Activated CD8-positive, alpha-beta memory T cell treated with anti-CD3 and anti-CD28 coated beads for 1 hour (primary cell): Measurements from ENCODE around the gene FPR3.
"Not testable (repeated sequence)": the region's sequence is repeated elsewhere in the genome, so short reads cannot be mapped to it uniquely, and the experiment has no call there.

Experiments used
- DNase-seq, 2 donors: peaks; one replicate each; pipeline ENCODE4 v3.0.0-alpha.2; 2020; ENCODE audit warnings: low read depth in 1 of 2; ENCODE audit errors: extremely low read depth in 1 of 2

Gene FPR3

DNA sequence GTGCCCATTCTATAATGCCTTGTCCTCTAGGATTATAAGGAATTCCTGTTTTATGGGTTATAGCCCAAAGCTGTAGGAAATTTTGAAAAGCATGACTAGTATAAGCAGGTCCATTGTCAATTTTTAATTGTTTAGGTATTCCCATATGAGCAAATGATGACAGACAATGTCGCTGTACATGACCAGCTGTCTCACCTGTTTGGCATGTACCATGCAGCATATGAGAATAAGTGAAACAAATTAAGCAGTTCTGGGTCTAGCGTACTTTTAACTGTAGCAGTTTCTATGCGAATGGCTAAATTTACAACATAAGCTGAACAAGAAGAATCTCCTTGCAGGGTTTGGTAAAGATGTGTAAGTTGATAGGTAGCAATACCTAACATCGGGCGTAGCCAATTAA, 11.6 kb downstream of the FPR3 start:
- not testable (repeated sequence) for DNase-seq

DNA sequence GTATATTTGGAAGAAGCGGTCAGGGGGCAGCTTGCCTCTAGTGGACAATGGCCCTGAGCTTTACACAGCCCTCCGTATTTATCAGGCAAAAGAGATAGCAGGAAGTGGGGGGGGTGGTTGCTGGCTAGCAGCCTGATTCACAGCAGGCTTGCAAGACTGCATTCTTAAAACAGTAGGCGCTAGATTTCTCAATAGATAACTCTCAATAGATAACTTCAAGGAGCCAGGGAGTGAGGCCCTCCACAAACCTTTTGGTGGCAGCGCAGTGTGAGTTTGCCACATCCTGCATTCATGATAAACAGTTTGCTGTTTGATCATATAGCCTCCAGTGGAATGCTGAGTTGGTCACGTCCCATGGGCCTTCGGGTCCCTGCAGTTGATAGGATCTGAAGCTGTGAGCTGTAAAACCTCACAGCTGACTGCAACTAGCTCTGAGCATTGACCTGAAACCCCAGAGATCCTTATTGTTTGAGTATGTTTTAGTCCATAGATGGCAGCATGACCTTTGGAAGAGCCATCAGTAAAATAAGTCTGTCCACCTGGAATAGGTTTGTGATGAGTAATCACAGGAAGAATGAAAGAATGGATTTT, 12.2 kb downstream of the FPR3 start:
- no peak for DNase-seq

DNA sequence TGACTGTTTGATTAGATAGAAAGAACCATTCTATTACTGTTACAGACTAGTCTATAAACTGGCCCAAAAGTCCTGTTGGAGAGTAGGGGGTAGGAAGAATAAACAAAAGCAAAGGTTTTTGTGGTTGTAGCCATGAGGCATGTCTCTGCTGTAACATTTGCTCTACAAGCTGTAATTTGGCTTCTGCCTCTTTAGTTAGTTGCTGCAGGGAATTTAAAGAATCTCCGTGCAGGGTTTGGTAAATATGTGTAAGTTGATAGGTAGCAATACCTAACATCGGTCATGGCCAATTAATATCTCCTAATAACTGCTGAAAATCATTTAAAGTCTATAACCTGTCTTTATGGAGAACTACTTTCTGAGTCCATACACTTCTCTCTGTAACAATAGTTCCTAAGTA, 13.0 kb downstream of the FPR3 start:
- DNase-seq, result no peak

GRCh38 chr19:51808333-51808986, 13.5 kb downstream of the FPR3 start:
- DNase-seq, result no peak

DNA sequence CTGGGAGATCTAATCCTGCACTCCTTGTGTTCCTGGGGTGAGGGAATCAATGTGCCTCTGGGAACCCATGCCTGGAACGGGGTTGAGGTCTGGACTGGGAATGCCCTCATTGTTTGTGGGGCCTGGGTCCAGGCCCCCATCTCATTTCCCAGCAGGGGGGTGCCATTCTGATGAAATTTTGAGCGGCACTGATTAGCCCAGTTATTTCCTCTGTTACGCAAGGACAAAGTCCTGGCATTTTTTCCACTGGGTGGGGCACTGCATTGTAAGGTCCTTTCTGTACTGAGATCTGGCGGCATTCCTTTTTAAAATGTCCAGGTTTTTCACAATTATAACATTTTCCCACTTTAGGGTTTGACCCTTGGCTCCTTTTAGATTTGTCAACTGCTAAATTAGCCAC, 14.8 kb downstream of the FPR3 start:
- DNase-seq, result no peak

GRCh38 chr19:51810223-51810622, 15.3 kb downstream of the FPR3 start:
- DNase-seq, result no peak

DNA sequence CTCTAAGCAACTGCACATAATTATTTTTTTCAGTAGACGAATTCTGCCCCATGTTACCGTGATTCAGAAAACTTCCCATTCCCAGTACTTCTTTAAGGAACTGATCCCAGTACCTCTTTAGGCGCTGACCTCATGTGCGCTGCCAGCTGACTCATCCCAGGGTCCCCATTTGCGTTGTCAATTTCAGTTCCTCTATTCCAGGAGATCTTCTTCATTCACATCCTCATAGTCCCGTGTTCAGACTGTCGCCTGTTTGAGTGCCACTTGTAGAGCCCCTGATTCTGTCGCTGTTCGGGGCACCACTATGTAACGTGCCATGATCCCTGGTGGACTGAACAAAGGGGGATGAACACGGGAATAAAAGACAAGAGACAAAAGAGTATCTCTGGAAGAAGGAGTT, 16.4 kb downstream of the FPR3 start:
- DNase-seq, result no peak

DNA sequence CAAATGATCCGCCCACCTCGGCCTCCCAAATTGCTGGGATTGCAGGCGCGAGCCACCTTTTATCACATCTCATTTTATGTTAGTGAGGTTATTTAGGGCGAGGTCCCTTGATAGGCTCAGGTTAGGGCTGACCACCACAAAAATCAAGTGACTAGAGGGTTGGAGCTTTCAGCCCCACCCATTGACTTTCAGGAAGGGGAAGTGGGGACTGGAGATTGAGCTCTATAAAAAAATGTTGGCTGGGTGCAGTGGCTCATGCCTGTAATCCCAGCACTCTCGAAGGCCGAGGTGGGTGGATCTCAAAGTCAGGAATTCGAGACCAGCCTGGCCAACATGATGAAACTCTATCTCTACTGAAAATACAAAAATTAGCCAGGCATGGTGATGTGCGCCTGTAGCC, 20.1 kb downstream of the FPR3 start:
- DNase-seq, result no peak

- DNase-seq, result no peak
Measured at GRCh38 chr19:51816711-51817110, 21.8 kb downstream of the FPR3 start.

- DNase-seq, result no peak
Measured at GRCh38 chr19:51820011-51820410, 25.1 kb downstream of the FPR3 start.

DNA sequence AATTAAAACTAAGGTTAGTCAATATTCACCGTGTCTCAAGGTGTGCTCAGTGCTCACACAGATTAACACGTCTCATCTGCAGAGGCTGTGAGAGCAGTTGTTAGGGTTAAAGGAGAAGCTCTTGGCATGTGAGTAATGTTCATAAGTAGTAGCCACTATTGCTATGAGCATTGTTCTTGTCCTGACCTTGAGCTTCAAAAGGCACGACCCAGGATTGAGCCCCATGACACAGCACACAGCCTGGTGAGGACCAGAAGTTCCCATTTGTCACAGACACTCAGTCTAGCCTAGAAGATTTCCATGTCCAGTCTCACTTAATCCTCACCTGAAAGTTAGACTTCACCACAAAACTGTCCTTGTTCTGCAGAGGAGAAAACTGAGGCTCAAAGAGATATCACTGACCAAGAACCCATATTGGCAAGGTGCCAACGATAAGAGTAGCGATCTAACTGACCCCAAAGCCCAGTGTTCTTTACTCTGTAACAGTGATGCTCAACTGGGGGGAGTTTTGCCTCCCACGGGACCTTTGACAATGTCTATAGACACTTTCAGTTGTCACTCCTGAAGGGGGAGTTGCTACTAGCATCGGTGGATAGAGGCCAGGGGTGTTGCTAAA, 26.0 kb downstream of the FPR3 start:
- no peak for DNase-seq

DNA sequence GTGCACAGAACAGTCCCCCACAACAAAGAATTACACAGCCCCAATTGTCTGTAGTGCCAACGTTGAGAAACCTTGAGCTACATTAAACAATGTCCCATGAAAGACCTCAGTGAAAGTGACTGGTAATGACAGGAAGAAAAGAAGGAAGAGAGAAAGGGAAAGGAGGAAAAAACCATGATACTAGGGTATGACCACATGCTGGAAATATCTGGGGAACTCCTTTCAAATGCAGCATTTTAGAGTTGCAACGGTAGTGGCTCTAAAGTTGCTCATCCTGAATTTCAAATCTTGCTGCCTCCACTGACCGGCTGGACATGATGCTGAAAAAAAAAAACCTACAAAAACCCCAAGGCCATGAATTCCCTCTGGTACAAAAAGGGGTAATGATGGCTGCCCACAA, 26.5 kb downstream of the FPR3 start:
- DNase-seq, result no peak

- DNase-seq, result no peak
Measured at GRCh38 chr19:51821921-51822320, 27.0 kb downstream of the FPR3 start.

- DNase-seq, result no peak
Measured at GRCh38 chr19:51822325-51822724, 27.4 kb downstream of the FPR3 start.

DNA sequence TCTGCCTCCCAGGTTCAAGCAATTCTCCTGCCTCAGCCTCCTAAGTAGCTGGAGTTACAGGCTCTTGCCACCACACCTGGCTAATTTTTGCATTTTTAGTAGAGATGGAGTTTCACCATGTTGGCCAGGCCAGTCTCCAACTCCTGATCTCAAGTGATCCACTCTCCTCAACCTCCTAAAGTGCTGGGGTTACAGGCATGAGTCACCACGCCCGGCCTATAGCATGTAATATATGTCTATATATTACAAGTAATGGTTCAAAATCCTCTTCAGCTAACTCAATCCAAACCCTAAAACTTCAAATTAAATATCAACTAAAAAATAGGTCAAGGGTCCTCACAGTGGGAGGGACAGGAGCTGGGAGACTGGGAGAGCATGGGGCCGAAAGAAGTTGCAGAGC, 28.0 kb downstream of the FPR3 start:
- no peak for DNase-seq

DNA sequence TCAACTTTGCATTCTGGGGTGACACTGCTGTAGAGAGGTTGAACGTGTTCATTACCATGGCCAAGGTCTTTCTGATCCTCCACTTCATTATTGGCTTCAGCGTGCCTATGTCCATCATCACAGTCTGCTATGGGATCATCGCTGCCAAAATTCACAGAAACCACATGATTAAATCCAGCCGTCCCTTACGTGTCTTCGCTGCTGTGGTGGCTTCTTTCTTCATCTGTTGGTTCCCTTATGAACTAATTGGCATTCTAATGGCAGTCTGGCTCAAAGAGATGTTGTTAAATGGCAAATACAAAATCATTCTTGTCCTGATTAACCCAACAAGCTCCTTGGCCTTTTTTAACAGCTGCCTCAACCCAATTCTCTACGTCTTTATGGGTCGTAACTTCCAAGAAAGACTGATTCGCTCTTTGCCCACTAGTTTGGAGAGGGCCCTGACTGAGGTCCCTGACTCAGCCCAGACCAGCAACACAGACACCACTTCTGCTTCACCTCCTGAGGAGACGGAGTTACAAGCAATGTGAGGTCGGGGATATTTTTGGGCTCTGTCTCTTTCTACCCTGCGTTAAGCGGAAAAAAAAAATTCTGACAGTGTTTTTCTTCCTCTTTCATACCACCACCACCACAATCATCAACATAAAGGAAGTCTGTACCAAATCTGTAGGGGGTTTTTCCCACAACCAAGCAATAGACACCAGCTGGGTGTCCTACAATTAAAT, 29.5 kb downstream of the FPR3 start:
- DNase-seq, result no peak

DNA sequence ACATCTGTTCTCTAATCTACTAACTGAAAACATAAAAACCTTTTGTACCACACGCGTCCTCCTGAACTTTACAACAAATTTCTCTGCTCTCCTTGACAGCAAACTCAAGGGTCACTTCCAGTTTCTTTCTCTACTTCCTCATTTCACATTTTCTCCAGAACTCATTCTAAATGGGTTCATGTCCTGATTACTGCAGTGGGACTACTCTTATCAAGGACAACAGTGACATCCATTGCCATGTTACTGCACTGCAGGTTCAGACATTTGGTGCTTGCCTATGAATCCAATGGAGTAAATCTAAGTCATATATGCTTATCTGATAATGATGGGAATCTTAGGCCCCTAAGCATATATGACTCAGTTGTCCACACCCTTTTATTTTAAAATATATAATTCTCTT, 35.3 kb downstream of the FPR3 start:
- DNase-seq, result no peak

GRCh38 chr19:51837145-51837544, 42.2 kb downstream of the FPR3 start:
- no peak for DNase-seq

DNA sequence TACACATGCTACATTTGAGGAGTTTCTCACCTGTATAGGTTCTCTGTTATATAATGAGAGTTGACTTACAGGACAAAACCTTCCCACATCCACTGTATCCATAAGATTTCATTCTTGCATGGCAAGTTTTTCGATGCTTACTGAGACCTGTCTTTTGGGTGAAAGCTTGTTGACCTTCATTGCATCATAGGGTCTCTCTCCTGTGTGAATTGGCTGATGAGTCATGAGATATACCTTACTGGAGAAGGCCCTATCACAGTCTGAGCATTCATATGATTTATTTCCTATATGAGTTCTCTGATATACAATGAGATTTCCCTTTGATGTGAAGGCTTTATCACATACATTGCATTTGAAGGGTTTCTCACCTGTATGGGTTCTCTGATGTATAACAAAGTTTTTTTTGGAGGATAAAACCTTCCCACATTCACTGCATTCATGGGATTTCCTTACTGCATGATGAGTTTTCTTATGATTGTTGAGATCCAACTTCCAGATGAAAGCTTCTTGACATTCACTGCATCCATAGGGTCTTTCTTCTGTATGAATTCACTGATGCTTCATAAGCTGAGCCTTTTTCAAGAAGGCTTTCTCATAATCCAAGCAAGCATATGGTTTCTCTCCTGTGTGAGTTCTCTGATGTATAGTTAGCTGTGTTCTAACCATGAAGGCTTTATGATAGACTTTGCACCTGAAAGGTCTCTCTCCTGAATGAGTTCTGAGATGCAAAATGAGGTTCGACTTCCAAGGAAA, 67.1 kb downstream of the FPR3 start:
- no peak for DNase-seq

DNA sequence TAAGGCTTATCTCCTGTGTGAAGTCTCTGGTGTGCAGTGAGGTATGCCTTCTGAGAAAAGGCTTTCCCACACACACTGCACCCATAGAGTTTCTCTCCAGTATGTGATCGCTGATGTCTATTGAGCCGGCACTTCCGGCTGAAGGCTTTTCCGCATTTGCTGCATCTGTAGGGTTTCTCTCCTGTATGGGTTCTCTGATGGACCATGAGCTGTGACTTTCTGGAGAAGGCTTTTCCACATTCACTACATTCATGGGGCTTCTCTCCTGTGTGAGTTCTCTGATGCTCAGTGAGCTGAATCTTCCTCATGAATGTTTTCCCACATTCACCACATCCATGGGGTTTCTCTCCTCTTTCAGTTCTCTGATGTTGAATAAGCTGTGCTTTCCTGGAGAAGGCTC, 78.1 kb downstream of the FPR3 start:
- no peak for DNase-seq
